ENCODE measurements around the gene SYNCRIP. TPM values are rescaled to one million over a fixed set of nuclear protein-coding genes. Genes with fewer than 3 reads are reported as not detected.

The SYNCRIP gene
- total and polyA plus RNA-seq, 2 of the 13 experiments (the other 11 are each of a cell fraction or from before 2014, with no cell fraction given): 8.1 to 112 TPM

DNA sequence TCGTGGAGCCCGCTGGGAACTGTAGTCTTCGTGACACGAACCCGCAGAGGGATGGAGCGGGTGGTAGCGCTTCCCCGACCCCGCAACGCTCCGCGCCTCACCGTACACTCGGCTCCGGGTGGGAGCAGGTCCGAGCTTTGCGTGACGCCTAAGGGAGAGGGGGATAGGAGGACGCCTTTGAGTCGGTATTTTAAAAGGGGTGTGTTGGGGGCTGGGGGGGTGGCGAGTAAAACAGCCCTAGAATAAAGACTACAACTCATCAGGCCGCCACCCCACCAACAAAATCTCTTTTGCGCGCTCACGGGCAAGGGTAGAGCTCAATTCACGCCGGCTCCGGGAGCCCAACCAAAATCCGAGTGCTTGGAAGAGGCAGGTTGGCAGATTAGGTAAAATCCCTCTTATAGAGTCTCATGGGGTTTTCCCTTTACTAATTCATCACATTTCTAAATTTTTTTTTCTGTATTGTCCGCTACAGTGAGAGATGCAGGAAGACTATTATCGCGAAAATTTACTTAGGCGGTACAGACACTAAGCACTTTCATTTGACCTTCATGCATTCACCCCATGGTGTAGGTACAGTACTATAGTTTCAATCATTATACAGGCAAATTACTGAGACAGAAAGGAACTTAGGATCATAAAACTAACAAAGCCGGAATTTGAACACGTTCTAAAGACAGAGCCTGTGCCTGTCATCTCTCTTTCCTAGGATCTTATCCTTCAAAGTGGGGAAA, 48.3 kb downstream of the SYNCRIP start (continued):
- no peak for TF ChIP-seq ZBTB43 (CRISPR knock-in tag; conservative IDR thresholded peaks at IDR 0.05)
- 0 out of 2 replicates have a peak, but pooled peaks have one; percentile 5 for TF ChIP-seq ZNF792 (CRISPR knock-in tag; IDR thresholded peaks at IDR 0.05)
- TF ChIP-seq ZNF543 (CRISPR knock-in tag; IDR thresholded peaks at IDR 0.05): no peak
- TF ChIP-seq RAD21 (CRISPR knock-in tag; IDR thresholded peaks at IDR 0.05): 0 out of 2 replicates have a peak, but pooled peaks have one; percentile 5
- TF ChIP-seq, protein P1, sequence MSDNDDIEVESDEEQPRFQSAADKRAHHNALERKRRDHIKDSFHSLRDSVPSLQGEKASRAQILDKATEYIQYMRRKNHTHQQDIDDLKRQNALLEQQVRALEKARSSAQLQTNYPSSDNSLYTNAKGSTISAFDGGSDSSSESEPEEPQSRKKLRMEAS (IDR thresholded peaks at IDR 0.05): no peak
- TF ChIP-seq PLRG1 (conservative IDR thresholded peaks at IDR 0.05): no peak
- TF ChIP-seq, protein P2, sequence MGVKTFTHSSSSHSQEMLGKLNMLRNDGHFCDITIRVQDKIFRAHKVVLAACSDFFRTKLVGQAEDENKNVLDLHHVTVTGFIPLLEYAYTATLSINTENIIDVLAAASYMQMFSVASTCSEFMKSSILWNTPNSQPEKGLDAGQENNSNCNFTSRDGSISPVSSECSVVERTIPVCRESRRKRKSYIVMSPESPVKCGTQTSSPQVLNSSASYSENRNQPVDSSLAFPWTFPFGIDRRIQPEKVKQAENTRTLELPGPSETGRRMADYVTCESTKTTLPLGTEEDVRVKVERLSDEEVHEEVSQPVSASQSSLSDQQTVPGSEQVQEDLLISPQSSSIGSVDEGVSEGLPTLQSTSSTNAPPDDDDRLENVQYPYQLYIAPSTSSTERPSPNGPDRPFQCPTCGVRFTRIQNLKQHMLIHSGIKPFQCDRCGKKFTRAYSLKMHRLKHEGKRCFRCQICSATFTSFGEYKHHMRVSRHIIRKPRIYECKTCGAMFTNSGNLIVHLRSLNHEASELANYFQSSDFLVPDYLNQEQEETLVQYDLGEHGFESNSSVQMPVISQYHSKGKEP (CRISPR knock-in tag; IDR thresholded peaks at IDR 0.05): no peak
- TF ChIP-seq HOXA7 (CRISPR knock-in tag; IDR thresholded peaks at IDR 0.05): no peak
- TF ChIP-seq ZNF720 (CRISPR knock-in tag; IDR thresholded peaks at IDR 0.05): no peak
- TF ChIP-seq SRF (IDR thresholded peaks at IDR 0.05; ENCODE audit: low read depth, low read length): no peak
- TF ChIP-seq, protein P3, sequence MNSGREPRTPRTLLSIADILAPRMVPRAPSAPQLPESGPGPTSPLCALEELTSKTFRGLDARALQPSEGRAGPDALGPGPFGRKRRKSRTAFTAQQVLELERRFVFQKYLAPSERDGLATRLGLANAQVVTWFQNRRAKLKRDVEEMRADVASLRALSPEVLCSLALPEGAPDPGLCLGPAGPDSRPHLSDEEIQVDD (CRISPR knock-in tag; IDR thresholded peaks at IDR 0.05; ENCODE audit: borderline replicate concordance): no peak
- TF ChIP-seq ZSCAN29 (CRISPR knock-in tag; conservative IDR thresholded peaks at IDR 0.05): no peak
- TF ChIP-seq ZNF17 (CRISPR knock-in tag; IDR thresholded peaks at IDR 0.05): no peak
- TF ChIP-seq ZNF891 (CRISPR knock-in tag; IDR thresholded peaks at IDR 0.05): no peak
- no peak for TF ChIP-seq ZNF672 (CRISPR knock-in tag; IDR thresholded peaks at IDR 0.05)
- TF ChIP-seq HMGA1 (CRISPR knock-in tag; conservative IDR thresholded peaks at IDR 0.05): no peak
- TF ChIP-seq TGIF2 (CRISPR knock-in tag; IDR thresholded peaks at IDR 0.05): no peak
- no peak for TF ChIP-seq ZNF251 (CRISPR knock-in tag; IDR thresholded peaks at IDR 0.05)
- no peak for TF ChIP-seq IRF2 (CRISPR knock-in tag; IDR thresholded peaks at IDR 0.05)
- TF ChIP-seq ZBTB7B (CRISPR knock-in tag; IDR thresholded peaks at IDR 0.05): no peak
- no peak for TF ChIP-seq MLXIP (CRISPR knock-in tag; IDR thresholded peaks at IDR 0.05; ENCODE audit: borderline replicate concordance)
- no peak; the same call in 1 of the 2 replicates for TF ChIP-seq ZNF292 (CRISPR knock-in tag; IDR thresholded peaks at IDR 0.05; ENCODE audit: borderline replicate concordance, low read depth)
- peak; percentile 46; the same call in 1 of the 2 replicates for TF ChIP-seq ISX (CRISPR knock-in tag; conservative IDR thresholded peaks at IDR 0.05)
- TF ChIP-seq MED13 (CRISPR knock-in tag; IDR thresholded peaks at IDR 0.05): no peak

All from HepG2 (cell line).